Activated CD4-positive, alpha-beta T cell treated with anti-CD3 and anti-CD28 coated beads, Interleukin-10, Interleukin-2, amounts not matched to agents 100 ng/mL and 50 ng/mL, durations not matched to agents 16 hours and 8 hours (primary cell): ENCODE measurements around the gene MIOX.

ENCODE experiments used
- DNase-seq: peaks from one replicate; pipeline ENCODE4 v3.0.0-alpha.2; 2020

The MIOX gene

GRCh38 chr22:50498322-50498890 lies 11.7 kb downstream of the MIOX start:
- DNase-seq = peak; percentile 81

GRCh38 chr22:50500452-50500851 lies 13.8 kb downstream of the MIOX start:
- no peak for DNase-seq

- DNase-seq = no peak
Measured at GRCh38 chr22:50502096-50502495, 15.4 kb downstream of the MIOX start.

GRCh38 chr22:50502628-50503474 lies 16.2 kb downstream of the MIOX start:
- DNase-seq = no peak

DNA sequence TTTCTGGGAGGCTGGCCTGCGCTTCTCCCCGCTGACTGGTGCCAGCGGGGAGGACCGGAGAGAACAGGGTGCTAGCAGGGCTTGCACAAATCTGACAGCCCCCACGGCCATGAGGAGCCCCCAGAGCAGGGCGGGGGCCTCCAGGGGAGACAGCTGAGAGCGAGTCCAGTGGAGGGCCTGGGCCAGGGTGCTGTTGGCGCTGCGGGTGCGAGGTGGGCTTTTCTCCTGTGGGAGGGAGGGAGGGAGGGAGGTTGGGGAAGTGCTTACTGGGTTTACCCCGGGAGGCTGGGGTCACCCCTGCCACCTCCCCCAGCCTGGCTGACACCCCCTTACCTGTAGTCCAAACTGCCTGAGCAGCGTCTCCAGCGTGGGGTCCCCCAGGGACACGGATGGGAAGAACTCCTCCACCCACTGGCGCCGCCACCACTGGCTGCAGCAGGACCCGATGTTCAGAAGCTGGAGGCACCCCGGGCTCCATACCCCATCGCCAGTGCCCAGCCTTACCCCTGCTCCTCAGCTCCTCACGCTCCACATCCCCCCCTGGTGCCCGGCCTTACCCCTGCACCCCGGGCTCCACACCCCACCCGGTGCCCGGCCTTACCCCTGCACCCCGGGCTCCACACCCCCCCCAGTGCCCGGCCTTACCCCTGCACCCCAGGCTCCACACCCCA lies 17.0 kb downstream of the MIOX start:
- peak; percentile 26 for DNase-seq

- DNase-seq = no peak
Measured at GRCh38 chr22:50504369-50505211, 17.9 kb downstream of the MIOX start.

- no peak for DNase-seq
Measured at GRCh38 chr22:50505276-50505775, 18.7 kb downstream of the MIOX start.

- DNase-seq = no peak
Measured at GRCh38 chr22:50505776-50506610, 19.3 kb downstream of the MIOX start.

- no peak for DNase-seq
Measured at GRCh38 chr22:50506611-50507420, 20.2 kb downstream of the MIOX start.

GRCh38 chr22:50507421-50507990 lies 20.8 kb downstream of the MIOX start, which contains the start of gene LMF2:
Gene LMF2, minus strand, starts transcription at chr22:50507702. Its CDS starts 27 bp downstream, at chr22:50507675.
- peak; percentile 94 for DNase-seq

DNA sequence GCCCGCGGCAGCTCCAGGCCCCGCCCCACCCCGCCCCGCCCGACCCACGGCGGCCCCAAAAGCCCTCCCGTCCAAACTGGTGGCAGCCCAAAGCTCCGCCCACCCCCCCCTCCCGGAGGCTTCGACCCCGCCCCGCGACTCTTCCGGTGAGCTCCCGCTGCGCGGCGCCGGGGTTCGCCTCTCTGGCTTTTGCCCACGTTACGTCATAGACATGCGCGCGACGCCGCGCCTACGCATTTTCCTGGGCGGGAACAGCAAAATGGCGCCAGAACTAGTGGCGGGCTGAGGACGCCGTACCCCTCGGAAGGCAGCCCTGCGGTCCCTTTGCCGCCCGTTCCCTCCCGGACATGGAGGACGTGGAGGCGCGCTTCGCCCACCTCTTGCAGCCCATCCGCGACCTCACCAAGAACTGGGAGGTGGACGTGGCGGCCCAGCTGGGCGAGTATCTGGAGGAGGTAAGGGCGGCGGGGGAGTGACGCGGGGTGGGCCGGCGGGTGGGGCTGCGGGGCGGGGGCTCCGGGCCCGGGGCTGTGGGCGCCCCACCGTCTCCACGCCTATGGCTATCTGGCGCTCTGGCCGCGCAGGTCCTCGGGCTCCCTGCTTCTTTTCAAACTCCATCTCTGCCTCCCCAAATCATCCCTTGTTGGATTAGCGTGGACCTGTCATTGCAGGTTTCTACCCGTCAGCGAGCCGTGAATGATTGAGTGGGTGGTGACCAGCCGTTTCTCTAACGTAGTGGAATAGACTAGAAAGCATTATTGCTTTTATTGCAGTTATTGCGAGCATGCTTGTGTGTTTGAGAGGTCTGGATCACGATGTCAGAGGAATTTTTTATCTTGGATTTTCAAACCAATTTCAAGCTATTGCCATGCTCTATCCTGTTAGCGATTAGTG lies 21.6 kb downstream of the MIOX start, which contains the start of gene NCAPH2:
TSS of gene NCAPH2 (plus strand) at position 234 of the 894 bp plus-strand sequence. CDS start at position 348, 114 bp downstream.
- peak; percentile 98 for DNase-seq

- no peak for DNase-seq
Measured at GRCh38 chr22:50508897-50509296, 22.2 kb downstream of the MIOX start.

DNA sequence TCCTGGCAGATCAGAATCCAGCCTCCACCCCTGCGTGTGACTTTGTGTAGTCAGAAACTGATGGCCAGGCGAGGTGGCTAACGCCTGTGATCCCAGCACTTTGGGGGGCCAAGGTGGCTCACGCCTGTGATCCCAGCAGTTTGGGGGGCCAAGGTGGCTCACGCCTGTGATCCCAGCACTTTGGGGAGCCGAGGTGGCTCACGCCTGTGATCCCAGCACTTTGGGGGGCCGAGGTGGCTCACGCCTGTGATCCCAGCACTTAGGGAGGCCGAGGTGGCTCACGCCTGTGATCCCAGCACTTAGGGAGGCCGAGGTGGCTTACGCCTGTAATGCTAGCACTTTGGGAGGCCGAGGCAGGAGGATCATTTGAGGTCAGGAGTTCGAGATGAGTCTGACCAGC lies 26.5 kb downstream of the MIOX start:
- DNase-seq = no peak

GRCh38 chr22:50516068-50516467 lies 29.4 kb downstream of the MIOX start:
- DNase-seq = no peak

GRCh38 chr22:50516891-50517290 lies 30.2 kb downstream of the MIOX start:
- no peak for DNase-seq

GRCh38 chr22:50517495-50518260 lies 31.0 kb downstream of the MIOX start:
- DNase-seq = no peak

DNA sequence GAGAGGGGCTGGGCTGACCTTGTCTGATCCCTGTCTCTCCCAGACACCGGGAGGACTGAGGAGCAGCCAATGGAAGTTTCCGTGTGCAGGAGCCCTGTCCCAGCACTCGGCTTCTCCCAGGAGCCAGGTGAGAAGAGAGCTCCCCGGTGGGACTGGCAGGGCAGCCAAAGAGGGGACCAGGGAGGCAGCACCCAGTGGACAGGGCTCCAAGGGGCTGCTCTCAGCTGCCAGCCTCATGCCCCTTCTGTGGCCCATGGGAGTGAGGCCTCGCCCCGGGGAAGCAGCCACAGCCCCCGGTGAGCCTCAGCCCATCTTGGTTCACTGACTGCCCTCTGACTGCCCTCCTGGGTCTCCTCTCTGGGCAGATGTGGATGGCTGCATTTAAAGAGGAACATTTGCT lies 31.9 kb downstream of the MIOX start:
- no peak for DNase-seq

GRCh38 chr22:50519151-50519550 lies 32.5 kb downstream of the MIOX start:
- no peak for DNase-seq
